ENCODE results near the gene NDUFS2.

The NDUFS2 gene

DNA sequence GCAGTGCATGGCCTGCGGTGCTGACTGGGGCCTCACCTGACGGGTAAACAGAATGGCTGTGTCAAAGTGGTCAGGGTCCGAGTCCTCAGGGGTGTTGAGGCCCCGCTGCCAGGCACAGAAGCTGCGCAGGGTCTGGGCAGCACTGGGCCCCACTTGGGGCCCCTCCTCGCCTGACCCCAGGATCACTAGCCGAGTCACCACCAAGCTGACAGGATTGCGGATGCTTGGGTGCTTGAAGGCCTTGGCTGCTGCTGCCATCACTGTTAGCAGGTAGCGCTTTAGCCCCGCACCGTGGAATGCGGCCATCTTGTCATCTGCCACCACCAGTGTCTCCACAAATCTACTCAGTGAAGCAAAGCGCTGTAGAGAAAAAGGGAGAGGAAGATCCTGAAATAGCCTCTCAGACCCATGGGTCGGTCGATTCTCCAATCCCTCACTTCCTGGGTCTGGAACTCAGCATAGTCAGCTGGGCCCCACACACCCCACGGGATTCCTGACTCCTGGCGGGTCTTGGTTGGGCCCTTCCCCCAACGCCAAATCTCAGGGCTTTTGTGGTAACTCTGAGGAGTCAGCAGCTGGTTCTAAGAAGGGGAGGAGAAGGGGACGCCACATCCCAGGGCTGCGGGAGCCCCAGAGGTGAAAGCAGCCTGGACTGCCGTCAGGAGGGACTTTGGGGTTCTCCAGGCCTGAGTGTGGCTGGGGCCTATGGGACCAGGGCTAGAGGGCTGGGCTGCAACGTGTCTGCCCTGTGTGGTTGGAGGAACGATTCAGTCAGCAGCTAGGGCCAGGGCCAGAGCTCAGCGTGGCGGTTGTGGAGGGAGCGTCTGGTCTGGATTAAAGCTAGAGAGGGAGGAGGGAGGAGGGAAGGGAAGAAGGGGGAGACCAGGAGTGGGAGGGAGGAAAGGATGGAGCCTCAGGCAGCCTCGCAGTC is 5.4 kb upstream of the NDUFS2 start:
- DNase-seq = no peak

DNA sequence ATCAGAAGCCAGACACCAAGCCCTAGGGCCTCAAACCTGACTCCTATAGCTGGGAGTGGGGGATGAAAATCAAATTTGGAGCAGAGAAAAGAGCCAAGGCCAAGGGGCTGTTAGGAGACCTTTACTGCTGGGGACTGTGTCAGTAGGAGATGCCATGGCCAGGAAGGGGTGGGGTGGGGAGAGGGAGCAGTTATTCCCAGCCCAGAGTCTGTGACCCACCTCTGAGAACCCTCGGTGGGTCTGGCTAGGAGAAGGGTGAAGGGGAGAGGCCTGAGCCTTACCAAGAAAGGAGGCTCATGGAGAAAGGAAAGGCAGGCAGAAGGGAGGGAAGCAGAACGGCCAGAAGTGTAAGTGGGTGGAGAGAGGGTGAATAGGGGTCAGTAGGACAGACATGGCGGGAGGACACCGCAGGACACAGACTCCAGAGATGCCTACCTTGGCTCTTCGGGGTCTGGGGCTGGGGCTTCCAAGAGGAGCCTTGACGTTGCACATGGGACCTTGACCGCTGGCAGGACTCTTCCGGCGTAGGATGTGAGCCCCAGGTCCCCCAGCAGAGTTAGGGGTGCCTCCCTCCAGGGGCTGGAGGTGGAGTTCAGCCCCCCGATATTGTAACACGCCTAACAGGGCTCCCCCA is 4.5 kb upstream of the NDUFS2 start:
- no peak for DNase-seq

DNA sequence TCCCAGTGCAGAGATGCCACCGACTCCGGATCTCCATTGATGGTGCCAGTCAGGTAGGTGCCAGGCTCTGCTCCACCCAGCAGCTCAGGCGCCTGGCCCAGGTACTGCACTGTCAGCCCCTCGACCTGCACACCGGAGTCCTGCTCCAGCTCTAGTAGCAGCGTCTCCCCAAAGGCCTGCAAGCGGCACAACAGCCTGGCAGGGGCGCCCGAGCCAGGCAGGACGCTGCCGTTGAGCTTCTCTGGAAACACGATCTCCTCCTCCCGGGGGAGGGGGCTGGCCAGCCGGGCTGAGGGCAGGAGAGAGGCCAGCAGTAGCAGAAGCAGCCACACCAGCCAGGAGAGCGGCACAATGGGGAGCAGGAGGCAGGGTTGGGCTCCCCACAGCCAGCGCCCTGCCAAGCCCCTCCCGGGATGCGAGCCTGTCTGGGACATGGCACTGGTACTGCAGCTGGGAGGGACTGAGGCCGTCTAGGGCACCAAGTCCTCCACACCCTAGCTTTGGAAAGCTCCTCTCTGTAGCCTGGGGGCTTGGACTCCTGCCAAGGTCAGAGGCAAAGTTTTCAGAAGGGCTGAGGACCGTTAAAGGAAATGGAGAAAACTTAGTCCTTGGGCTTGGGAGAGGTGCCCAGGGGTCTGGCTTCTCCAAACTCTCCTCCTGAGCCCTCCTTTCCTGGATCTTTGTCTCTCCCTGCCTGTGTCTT is 3.8 kb upstream of the NDUFS2 start:
- no peak for DNase-seq

DNA sequence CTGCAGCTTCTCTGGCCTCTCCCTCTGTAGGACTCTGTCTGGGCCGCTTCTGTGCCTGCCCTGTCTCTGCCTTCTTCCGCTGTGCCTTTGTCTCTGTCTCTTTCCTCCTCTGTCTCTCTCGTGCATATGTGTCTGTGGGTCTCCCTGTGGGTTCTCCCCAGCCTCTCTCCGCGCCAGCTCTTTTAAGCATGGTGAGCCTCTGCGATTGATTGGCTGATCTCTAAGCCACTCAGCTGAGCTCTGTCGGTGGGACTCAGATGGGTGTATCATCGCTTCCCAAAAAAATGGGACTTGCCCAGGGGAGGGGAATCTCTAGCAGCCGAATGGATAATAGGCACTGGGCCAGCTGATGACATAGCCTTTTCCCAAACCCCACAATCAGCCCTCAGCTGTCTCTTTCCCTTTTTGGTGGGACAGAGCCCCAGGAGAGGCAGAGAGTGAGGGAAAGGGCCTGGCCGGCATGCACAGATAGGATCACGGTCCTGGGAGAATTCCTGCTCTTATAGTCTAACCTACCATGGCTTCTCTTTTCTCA is 3.2 kb upstream of the NDUFS2 start, which contains the start of gene ADAMTS4:
Gene ADAMTS4, minus strand, starts transcription at position 158 of the 535 bp plus-strand sequence. CDS start 427 bp downstream, outside the sequence.
- no peak for DNase-seq

DNA sequence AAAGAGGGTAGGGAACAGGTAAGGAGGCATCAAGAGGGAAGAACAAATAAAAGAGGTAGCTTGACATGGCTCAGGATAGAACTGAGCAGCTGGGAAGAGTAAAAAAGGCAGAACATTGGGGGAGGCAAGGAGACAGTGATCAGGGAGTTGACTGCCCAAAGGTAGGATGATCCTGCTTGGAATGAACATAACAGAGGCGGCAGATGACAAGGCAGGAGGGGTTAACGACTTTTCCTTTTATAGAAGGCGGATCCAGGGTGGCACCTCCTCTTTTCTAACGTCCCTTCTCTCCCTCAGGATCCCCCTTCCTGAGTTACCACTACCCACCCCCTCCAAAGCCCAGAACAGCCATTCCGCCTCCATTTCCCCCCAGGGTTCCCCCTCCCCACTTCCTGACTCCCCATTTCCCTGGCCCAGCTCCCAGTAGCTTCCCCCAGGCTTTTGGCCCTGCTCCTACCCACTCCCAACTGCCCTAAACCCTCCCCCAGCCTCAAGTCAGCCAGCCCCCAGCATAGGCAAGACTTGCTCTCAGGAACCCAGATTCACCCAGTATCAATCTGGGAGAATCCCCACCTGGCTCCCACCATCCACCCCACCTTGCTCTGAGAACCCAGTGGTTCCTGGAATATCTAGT is 2.5 kb upstream of the NDUFS2 start:
- DNase-seq = no peak

DNA sequence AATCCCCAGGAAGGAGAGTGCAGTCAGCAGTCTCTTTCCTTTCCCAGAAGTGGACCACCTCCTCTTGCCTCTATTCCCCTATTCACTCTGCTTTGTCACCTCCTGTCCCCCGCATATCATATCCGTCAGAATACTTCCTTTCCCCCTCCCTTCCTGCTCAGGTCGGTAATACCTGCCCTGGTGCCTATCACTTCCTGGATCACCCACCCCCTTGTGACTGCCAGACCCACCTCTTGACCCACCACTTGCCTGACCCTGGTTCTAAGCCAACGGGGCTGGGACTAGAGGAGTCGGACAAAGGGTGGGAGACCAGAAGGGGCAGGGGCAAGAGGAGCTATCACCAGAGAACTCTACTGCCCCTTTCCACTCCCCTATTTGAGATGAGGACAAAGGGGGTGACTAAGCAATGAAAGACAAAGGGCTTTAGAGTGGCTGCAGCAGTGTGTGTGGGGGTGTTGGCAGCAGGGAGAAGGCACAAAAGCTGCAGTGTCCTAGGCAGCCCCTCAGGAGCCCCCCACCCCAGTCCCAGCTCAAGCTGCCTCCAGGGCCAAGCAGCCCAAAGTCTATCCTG is 1.7 kb upstream of the NDUFS2 start:
- DNase-seq = no peak

DNA sequence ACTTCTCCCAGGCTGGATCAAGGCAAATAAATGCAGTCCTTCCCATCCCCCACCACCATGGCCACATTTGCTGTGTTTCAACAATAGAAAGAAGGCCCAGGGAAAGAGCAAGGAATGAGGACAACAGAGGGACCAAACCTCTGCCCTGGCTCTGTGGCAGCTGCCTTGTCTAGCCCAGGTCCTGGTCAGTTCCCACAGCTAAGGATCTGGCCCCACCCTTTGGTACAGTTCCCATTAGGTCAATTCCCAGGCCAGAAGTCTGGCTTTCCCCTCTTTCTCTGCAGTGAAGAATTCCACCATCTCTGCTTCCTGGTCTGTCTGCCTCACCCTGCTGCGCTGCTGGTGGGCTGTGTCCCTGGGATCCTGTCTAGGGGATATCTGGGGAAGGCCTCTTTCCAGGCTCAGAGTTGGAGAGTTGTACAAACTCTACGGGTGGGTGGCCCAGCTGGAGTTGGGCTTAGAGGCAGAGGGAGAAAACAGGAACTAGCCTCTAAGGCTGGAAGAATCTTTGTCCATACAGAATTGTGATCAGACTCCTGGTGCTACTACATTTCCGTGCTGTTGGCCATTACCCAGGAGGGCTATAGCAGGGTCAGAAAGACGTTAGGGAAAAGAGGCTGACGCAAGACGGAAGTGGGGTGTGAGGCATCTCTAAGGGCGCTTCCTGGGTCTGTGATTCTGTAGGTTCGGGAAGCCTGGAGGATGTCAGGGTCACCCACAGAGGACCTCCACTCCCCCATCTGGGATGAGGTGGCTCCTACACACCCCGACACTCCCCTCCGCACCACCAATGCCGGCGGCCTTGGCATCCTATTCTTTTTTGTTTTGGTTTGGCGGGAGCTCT is 953 bp upstream of the NDUFS2 start:
- DNase-seq = no peak

DNA sequence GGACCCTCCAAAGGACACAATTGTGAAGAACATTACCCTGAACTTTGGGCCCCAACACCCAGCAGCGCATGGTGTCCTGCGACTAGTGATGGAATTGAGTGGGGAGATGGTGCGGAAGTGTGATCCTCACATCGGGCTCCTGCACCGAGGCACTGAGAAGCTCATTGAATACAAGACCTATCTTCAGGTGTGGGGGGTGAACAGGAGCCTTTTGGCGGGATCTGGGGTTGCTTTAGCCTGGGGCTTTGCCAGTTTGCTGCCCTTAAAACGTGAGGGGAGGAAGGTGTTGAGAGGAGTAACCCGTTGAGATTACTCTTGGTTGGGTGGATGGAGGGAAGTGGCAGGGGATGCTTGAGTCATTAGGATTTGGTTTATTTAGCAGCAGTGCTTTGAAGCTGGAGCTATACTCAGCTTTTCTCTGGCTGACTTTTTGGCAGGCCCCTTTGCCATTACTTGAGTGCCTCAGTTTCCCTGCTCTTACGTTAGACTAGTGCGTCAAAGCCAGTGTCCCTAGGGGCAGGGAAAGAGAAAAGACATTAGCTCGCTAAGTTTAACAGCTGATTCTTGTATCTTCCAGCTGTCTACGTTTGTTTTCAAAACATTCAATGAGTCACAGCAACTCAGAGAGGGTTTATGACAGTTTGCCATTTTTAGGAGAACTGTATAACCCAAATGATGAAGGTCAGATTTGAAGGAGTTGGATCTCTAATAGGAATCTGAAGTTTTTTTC is 4.4 kb downstream of the NDUFS2 start:
- DNase-seq = no peak

DNA sequence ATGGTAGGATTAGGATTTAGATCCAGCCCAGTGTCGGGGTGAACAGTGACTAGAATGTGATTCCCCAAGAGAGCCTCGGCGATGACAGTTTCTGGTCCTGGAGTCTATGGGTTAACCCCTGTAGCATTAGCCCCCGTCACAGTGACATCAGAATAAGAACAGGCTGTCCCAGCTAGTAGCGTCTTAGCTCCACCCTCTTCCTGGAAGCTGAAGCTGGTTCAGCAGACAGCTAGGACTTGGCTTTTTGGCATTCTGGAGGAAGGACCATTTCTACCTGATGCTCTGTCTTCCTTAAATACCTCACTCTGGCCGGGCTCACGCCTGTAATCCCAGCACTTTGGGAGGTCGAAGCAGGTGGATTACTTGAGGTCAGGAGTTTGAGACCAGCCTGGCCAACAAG is 5.0 kb downstream of the NDUFS2 start:
- no peak for DNase-seq

DNA sequence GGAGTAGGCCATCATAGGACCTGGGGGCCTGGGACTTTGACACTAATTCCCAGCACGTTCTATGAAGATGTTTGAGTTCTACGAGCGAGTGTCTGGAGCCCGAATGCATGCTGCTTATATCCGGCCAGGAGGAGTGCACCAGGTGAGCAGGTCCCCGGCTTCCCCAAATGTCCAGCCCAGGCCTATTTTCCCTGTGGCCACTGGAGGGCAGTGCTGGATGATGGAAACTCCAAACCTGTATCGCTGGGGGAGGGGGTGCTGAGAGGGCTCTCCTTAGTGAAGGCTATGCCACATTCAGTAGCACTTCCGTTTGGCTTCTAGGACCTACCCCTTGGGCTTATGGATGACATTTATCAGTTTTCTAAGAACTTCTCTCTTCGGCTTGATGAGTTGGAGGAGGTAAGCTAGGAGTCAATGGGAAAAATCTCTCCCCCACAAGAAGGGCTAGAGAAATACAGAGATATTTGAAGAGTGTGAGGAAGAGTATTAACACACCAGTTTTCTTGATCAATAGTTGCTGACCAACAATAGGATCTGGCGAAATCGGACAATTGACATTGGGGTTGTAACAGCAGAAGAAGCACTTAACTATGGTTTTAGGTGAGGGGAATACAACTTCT is 7.7 kb downstream of the NDUFS2 start:
- peak; percentile 54 for DNase-seq

DNA sequence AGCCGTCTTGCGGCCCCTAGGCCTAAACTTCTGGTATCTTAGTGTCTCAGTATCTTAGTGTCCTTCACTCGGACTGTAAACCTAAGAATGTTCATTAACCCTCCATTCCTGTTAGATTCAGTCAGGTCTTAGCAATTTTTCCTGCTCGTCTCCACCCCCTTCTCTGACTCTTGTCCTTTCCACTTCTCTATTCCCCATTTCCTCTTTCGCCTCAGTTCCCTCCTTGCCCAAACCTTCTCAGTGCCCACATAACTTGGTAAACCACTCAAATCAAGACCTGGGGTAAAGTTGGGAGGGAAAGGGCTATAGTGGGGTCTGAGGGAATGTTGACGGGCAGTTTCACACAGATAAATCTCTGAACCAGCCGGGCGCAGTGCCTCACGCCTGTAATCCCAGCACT is 12.2 kb downstream of the NDUFS2 start:
- no peak for DNase-seq

DNA sequence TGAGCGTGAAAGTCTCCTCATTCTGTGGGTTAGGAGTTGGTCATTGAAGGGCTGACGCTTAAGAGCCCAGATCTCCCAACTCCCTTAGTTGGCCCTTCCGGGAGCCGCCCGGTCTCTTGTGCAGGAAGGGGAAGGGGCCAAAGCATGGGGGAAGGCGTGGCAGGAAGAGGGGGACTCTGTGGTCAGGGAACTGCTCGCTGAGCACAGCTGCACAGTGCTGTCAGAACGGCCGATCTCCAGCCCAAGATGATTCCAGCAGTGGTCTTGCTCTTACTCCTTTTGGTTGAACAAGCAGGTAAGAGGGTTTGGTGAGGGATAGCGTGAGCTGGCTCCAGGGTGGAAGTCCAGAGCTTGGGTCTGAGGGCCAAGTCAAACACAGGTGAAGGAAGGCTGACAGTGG is 12.9 kb downstream of the NDUFS2 start, which contains the start of gene FCER1G:
Gene FCER1G, plus strand, starts transcription at position 220 of the 400 bp plus-strand sequence. Its CDS starts 27 bp downstream, at position 247.
- DNase-seq = no peak

DNA sequence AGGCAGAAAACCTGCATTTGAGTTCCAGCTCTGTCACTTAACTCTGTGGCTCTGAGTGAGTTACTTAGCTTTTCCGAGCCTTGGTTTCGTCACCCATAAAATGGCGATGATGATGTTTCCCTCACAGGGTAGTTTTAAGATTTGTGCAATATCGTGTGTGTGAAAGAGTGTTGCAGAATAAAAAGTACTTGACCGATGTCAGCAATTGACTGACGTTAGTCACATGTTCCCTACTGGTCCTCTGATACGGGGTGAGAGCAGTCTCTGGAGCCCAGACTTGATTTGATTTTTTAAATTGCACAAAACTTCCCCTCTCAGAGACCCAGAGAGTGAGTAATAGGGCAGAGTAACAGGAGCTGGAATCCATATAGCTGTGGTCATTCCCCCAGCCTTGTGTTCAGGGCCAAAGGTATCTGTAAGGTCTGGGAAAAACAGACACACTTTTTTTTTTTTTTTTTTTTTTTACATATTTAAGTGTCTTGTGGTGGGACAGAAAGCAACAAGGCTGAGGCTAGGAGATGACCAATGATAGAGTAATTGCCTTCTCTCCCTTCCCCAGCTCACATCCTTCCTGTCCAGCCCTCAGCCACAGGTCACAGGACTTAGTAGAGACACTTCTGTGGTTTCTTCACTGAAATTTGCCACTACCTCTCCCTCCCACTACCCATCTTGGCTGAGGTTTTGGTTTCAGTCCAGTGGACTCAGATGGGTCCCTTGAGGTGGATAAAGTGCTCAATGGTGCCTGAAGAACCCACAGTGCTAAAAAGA is 15.0 kb downstream of the NDUFS2 start:
- DNase-seq = no peak

DNA sequence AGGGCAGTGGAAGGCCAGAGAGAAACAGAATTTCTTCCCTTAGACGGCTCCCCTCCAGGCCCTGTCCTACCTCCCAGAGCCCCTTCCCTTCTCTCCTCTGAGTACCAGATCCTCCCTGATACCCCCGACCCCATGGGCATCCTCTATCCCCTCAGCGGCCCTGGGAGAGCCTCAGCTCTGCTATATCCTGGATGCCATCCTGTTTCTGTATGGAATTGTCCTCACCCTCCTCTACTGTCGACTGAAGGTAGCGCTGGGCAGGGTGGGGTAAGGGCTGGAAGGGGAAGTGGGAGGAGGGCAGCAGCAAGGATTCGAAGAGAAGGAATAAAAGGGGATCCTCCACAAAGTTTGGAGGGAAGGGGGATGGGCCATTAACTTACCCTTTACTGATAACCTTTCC is 15.7 kb downstream of the NDUFS2 start:
- no peak for DNase-seq

DNA sequence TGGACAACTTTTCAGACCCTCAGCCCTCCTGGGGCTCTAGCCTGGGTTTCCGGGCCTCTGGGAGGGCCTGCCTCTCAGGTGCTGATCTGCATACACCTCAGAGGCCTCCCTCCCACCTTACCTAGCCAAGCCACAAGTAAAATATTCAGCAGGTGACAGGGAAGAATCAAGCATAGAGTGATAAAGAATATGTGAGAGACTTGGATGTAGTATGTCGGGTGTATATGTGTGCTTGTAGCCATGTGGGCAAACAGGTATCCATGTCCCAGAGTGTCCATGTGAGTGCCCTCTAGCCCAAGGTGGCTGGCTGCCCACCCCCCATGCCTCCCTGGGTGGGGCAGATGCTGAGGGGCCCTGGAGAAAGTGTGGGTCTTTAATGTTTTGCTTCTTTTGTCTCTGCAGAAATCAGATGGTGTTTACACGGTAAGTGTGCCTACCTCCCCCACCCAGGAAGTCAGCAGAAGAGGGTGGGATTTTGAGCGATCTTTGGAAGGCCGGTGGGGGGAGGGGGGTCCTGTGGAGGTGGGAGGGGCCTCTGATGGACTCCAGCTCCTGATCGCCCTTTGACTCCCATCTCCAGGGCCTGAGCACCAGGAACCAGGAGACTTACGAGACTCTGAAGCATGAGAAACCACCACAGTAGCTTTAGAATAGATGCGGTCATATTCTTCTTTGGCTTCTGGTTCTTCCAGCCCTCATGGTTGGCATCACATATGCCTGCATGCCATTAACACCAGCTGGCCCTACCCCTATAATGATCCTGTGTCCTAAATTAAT is 16.3 kb downstream of the NDUFS2 start:
- DNase-seq = no peak

DNA sequence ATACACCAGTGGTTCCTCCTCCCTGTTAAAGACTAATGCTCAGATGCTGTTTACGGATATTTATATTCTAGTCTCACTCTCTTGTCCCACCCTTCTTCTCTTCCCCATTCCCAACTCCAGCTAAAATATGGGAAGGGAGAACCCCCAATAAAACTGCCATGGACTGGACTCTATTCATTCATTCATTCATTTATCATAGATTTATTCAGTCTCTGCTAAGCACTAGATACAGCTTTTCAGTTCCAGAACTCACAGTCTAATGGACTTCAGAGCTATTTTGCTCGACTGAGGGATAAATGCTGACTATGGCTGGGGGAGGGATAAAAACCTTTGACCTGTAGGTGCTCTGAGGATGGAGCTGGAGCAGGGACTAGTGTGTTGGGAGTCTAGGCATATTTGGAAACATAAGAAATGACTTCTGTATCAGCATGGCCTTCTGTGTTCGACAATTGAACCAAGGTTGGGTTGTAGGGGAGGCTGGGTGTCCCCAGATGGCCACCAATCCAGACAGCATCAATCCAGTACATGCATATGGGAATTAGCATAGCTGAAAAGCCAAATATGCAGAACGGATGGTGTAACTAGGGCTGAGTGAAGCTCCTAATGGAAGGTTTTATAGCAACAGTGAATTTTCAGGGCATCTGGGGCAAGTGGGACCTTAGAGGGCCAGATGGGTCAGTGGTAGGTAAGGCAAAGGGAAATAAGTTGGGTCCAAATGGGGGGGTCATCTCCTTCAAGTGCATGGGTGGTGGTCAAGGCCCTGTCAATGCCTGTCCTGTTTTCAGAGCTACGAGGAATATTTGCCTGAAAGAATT is 17.1 kb downstream of the NDUFS2 start:
- no peak for DNase-seq

DNA sequence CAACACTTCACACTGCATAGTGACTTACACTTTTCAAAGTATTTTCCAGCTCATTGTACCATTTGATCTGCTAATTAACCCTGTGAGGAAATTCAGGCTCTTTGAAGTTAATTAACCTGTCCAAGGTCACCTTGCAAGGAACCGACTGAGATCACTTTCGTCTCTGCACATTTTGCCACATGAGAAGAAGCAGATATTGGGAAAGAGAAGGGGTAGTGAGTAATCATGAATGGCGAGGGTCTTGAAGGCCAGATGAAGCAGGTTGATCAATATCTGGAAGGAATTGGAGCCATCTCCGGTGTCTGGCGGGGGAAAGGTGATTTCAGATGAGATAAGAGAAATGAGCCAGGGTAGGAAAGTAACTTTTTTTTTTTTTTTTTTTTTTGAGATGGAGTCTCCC is 17.8 kb downstream of the NDUFS2 start:
- DNase-seq = no peak

All from activated CD4-positive, alpha-beta T cell treated with anti-CD3 and anti-CD28 coated beads for 1 hour (primary cell).